Measurements from ENCODE around the gene CPPED1. TPM values are rescaled to one million over a fixed set of nuclear protein-coding genes. Genes with fewer than 3 reads are reported as not detected.

CPPED1 gene
- total and polyA plus RNA-seq, 2 experiments from 2014 or later = 6.2 to 7.3 TPM

- no peak overlapping the region for H3K4me3 ChIP-seq
- H3K27me3 Mint-ChIP-seq (ENCODE audit: insufficient read depth, low read depth, poor library complexity) = peaks cover 4% of the 10 kb centered on the region
- H3K27ac ChIP-seq (ENCODE audit: low read depth) = no peak overlapping the region
- ATAC-seq = no peak
- H3K36me3 Mint-ChIP-seq (ENCODE audit: low read depth) = no peaks in the 10 kb centered on the region; the same call in 2 of the 3 replicates
- no peak for DNase-seq (ENCODE audit: low spot score)
- no peak overlapping the region for H3K4me2 ChIP-seq
- H3K27me3 ChIP-seq (ENCODE audit: insufficient read depth) = no peaks in the 10 kb centered on the region
- no peak overlapping the region for H2AFZ ChIP-seq
- H3K79me2 ChIP-seq (replicated peaks; ENCODE audit: insufficient read depth) = peaks cover 6% of the 10 kb centered on the region; the same call in 1 of the 2 replicates
- H3K9me2 ChIP-seq (ENCODE audit: insufficient read depth) = no peaks in the 10 kb centered on the region
- H3F3A ChIP-seq (replicated peaks; ENCODE audit: low read depth) = 0 out of 2 replicates have a peak, but pooled peaks cover 6% of the 10 kb centered on the region
- peak overlapping the region; percentile 94; the same call in 1 of the 3 replicates for H3K4me3 Mint-ChIP-seq
- H3K4me1 ChIP-seq (ENCODE audit: insufficient read depth) = peaks cover 8% of the 10 kb centered on the region
- H3K36me3 ChIP-seq (ENCODE audit: insufficient read depth) = no peaks in the 10 kb centered on the region
- H3K4me1 Mint-ChIP-seq = peaks cover 10% of the 10 kb centered on the region; the same call in 2 of the 3 replicates
- H4K20me1 ChIP-seq (replicated peaks; ENCODE audit: insufficient read depth) = no peaks in the 10 kb centered on the region
- no peaks in the 10 kb centered on the region; the same call in 2 of the 3 replicates for H3K9me3 Mint-ChIP-seq
- no peak for TF ChIP-seq ZNF331 (CRISPR knock-in tag; IDR thresholded peaks at IDR 0.05; ENCODE audit: low read depth)
- TF ChIP-seq POLR2AphosphoS5 (IDR thresholded peaks at IDR 0.05; ENCODE audit: low read depth) = no peak
- TF ChIP-seq CREB1 (CRISPR knock-in tag; IDR thresholded peaks at IDR 0.05; ENCODE audit: low read depth) = no peak
- no peak for TF ChIP-seq ZNF114 (CRISPR knock-in tag; IDR thresholded peaks at IDR 0.05)
- no peak for TF ChIP-seq NANOG (IDR thresholded peaks at IDR 0.05; ENCODE audit: borderline replicate concordance)
- TF ChIP-seq, protein P1, sequence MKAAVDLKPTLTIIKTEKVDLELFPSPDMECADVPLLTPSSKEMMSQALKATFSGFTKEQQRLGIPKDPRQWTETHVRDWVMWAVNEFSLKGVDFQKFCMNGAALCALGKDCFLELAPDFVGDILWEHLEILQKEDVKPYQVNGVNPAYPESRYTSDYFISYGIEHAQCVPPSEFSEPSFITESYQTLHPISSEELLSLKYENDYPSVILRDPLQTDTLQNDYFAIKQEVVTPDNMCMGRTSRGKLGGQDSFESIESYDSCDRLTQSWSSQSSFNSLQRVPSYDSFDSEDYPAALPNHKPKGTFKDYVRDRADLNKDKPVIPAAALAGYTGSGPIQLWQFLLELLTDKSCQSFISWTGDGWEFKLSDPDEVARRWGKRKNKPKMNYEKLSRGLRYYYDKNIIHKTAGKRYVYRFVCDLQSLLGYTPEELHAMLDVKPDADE (IDR thresholded peaks at IDR 0.05) = no peak
- no peak for TF ChIP-seq REST (IDR thresholded peaks at IDR 0.05; ENCODE audit: unreplicated experiment)
- TF ChIP-seq EZH2 (IDR thresholded peaks at IDR 0.05; ENCODE audit: low read depth, unreplicated experiment) = no peak
- TF ChIP-seq, protein P2, sequence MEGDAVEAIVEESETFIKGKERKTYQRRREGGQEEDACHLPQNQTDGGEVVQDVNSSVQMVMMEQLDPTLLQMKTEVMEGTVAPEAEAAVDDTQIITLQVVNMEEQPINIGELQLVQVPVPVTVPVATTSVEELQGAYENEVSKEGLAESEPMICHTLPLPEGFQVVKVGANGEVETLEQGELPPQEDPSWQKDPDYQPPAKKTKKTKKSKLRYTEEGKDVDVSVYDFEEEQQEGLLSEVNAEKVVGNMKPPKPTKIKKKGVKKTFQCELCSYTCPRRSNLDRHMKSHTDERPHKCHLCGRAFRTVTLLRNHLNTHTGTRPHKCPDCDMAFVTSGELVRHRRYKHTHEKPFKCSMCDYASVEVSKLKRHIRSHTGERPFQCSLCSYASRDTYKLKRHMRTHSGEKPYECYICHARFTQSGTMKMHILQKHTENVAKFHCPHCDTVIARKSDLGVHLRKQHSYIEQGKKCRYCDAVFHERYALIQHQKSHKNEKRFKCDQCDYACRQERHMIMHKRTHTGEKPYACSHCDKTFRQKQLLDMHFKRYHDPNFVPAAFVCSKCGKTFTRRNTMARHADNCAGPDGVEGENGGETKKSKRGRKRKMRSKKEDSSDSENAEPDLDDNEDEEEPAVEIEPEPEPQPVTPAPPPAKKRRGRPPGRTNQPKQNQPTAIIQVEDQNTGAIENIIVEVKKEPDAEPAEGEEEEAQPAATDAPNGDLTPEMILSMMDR (conservative IDR thresholded peaks at IDR 0.05; ENCODE audit: low read depth in 2 of 2) = no peak
- TF ChIP-seq STAT1 (IDR thresholded peaks at IDR 0.05; ENCODE audit: unreplicated experiment) = no peak
- no peak for TF ChIP-seq EZH2phosphoT487 (IDR thresholded peaks at IDR 0.05; ENCODE audit: unreplicated experiment)
- TF ChIP-seq JUNB (IDR thresholded peaks at IDR 0.05; ENCODE audit: unreplicated experiment) = no peak
- TF ChIP-seq, protein P3, sequence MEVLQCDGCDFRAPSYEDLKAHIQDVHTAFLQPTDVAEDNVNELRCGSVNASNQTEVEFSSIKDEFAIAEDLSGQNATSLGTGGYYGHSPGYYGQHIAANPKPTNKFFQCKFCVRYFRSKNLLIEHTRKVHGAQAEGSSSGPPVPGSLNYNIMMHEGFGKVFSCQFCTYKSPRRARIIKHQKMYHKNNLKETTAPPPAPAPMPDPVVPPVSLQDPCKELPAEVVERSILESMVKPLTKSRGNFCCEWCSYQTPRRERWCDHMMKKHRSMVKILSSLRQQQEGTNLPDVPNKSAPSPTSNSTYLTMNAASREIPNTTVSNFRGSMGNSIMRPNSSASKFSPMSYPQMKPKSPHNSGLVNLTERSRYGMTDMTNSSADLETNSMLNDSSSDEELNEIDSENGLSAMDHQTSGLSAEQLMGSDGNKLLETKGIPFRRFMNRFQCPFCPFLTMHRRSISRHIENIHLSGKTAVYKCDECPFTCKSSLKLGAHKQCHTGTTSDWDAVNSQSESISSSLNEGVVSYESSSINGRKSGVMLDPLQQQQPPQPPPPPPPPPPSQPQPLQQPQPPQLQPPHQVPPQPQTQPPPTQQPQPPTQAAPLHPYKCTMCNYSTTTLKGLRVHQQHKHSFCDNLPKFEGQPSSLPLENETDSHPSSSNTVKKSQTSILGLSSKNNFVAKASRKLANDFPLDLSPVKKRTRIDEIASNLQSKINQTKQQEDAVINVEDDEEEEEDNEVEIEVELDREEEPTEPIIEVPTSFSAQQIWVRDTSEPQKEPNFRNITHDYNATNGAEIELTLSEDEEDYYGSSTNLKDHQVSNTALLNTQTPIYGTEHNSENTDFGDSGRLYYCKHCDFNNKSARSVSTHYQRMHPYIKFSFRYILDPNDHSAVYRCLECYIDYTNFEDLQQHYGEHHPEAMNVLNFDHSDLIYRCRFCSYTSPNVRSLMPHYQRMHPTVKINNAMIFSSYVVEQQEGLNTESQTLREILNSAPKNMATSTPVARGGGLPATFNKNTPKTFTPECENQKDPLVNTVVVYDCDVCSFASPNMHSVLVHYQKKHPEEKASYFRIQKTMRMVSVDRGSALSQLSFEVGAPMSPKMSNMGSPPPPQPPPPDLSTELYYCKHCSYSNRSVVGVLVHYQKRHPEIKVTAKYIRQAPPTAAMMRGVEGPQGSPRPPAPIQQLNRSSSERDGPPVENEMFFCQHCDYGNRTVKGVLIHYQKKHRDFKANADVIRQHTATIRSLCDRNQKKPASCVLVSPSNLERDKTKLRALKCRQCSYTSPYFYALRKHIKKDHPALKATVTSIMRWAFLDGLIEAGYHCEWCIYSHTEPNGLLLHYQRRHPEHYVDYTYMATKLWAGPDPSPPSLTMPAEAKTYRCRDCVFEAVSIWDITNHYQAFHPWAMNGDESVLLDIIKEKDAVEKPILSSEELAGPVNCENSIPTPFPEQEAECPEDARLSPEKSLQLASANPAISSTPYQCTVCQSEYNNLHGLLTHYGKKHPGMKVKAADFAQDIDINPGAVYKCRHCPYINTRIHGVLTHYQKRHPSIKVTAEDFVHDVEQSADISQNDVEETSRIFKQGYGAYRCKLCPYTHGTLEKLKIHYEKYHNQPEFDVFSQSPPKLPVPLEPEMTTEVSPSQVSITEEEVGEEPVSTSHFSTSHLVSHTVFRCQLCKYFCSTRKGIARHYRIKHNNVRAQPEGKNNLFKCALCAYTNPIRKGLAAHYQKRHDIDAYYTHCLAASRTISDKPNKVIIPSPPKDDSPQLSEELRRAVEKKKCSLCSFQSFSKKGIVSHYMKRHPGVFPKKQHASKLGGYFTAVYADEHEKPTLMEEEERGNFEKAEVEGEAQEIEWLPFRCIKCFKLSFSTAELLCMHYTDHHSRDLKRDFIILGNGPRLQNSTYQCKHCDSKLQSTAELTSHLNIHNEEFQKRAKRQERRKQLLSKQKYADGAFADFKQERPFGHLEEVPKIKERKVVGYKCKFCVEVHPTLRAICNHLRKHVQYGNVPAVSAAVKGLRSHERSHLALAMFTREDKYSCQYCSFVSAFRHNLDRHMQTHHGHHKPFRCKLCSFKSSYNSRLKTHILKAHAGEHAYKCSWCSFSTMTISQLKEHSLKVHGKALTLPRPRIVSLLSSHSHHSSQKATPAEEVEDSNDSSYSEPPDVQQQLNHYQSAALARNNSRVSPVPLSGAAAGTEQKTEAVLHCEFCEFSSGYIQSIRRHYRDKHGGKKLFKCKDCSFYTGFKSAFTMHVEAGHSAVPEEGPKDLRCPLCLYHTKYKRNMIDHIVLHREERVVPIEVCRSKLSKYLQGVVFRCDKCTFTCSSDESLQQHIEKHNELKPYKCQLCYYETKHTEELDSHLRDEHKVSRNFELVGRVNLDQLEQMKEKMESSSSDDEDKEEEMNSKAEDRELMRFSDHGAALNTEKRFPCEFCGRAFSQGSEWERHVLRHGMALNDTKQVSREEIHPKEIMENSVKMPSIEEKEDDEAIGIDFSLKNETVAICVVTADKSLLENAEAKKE (CRISPR knock-in tag; IDR thresholded peaks at IDR 0.05) = no peak
- no peak overlapping the region for H3K27ac Mint-ChIP-seq
These were observed 1.6 kb downstream of the CPPED1 start for GRCh38 chr16:12802048-12802447.

All from GM23338 (cell line).